Mucosa of rectum (tissue), 2 donors: ENCODE data around the gene SATB2.

Experiments used
- H3K27ac ChIP-seq, 2 donors: one replicate each; pipeline ENCODE4 v1.7.0; 2013; ENCODE audit warnings: inconsistent platforms in 2 of 2, low read depth in 2 of 2, low read length in 2 of 2
- H3K27me3 ChIP-seq, 2 donors: one replicate each; pipeline ENCODE4 v1.7.0; 2013; ENCODE audit warnings: low read length in 2 of 2; ENCODE audit not compliant: control insufficient read depth in 2 of 2, insufficient read depth in 2 of 2
- H3K36me3 ChIP-seq, 2 donors: one replicate each; pipeline ENCODE4 v1.7.0; 2013; ENCODE audit warnings: low read length in 2 of 2; ENCODE audit not compliant: control insufficient read depth in 2 of 2, insufficient read depth in 2 of 2
- H3K4me1 ChIP-seq, 2 donors: one replicate each; pipeline ENCODE4 v1.7.0; 2013; ENCODE audit warnings: low read length in 2 of 2, mild to moderate bottlenecking in 1 of 2; ENCODE audit not compliant: control insufficient read depth in 2 of 2, insufficient read depth in 2 of 2
- H3K4me3 ChIP-seq, 2 donors: one replicate each; pipeline ENCODE4 v1.7.0; 2013; ENCODE audit warnings: low read length in 2 of 2
- H3K9ac ChIP-seq, 2 donors: one replicate each; pipeline ENCODE4 v1.7.0; 2013; ENCODE audit warnings: low read length in 2 of 2, low read depth in 1 of 2, mild to moderate bottlenecking in 1 of 2
- H3K9me3 ChIP-seq, 2 donors: one replicate each; pipeline ENCODE4 v1.7.0; 2013; ENCODE audit warnings: low read length in 2 of 2; ENCODE audit not compliant: control insufficient read depth in 2 of 2
- donor health status: healthy.
- donor health status: Normal muscosa, but diverticular disease.

Gene SATB2

DNA sequence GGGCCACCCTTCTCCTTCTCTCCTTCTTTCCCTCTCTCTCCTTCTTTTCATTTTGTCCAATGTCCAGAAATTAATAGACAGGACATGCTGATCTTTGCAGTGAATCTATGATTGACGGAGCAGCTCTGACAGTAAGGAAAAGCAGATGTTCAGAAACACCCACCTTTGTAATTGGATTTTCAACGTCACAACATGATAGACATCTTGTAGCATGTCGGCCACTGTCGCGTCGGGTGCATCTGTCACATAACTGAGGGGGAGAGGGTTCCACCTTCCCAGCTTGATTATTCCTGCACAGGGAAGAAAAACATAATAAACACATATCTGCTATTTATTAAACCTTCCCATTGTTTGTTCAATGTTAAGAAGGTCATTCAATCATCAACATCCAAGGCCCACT lies 76.2 kb downstream of the SATB2 start:
- no peak overlapping the region for H3K27ac ChIP-seq
- peaks cover 4 to 5% of the 10 kb centered on the region in 2 donors for H3K4me1 ChIP-seq
- no peaks in the 10 kb centered on the region for H3K27me3 ChIP-seq
- H3K9ac ChIP-seq = no peak overlapping the region
- H3K36me3 ChIP-seq = peaks cover 36 to 51% of the 10 kb centered on the region in 2 donors
- no peak overlapping the region for H3K4me3 ChIP-seq
- H3K9me3 ChIP-seq = no peaks in the 10 kb centered on the region

DNA sequence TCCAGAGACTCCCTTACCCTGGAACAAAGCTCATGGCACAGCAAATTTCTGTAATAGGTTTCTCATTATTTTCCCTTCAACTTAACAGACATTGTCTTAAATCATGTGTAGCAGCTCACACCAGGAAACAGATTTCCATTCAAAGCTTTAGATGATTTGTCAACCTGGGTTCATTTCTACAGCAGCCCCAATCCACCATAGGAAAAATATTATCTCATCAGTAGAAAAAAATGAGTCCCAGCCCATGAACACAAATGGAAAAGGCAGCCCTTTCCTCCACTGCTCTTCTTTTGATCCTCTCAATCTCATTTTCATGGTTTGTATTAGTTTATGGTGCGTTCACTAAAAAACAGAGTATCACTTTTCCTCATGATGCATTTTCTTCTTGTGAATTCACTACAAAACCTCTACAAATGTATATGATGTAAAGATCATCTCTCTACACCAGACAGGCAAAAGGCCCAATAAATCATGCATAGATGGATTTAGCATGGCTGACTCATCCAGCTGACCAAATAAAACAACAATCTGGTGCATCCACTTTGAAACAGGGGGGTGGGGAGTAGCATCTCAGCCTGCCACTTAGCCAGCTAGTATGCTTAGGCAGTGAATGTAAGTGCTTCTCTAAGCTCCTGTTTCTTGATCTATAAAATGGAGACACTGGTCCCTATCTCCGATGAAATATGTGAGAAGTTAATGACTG lies 78.6 kb downstream of the SATB2 start:
- no peaks in the 10 kb centered on the region for H3K9me3 ChIP-seq
- no peak overlapping the region for H3K27ac ChIP-seq
- no peaks in the 10 kb centered on the region for H3K27me3 ChIP-seq
- H3K4me1 ChIP-seq = peaks cover 0 to 2% of the 10 kb centered on the region in 2 donors
- H3K9ac ChIP-seq = no peak overlapping the region
- H3K36me3 ChIP-seq = peaks cover 43 to 55% of the 10 kb centered on the region in 2 donors
- no peak overlapping the region for H3K4me3 ChIP-seq

- no peaks in the 10 kb centered on the region for H3K9me3 ChIP-seq
- H3K27me3 ChIP-seq = no peaks in the 10 kb centered on the region
- no peak overlapping the region for H3K27ac ChIP-seq
- H3K36me3 ChIP-seq = peaks cover 19 to 43% of the 10 kb centered on the region in 2 donors
- H3K9ac ChIP-seq = no peak overlapping the region
- H3K4me1 ChIP-seq = peaks cover 3 to 12% of the 10 kb centered on the region in 2 donors
- no peak overlapping the region for H3K4me3 ChIP-seq
Measured at GRCh38 chr2:199370150-199370780, 87.5 kb downstream of the SATB2 start.

DNA sequence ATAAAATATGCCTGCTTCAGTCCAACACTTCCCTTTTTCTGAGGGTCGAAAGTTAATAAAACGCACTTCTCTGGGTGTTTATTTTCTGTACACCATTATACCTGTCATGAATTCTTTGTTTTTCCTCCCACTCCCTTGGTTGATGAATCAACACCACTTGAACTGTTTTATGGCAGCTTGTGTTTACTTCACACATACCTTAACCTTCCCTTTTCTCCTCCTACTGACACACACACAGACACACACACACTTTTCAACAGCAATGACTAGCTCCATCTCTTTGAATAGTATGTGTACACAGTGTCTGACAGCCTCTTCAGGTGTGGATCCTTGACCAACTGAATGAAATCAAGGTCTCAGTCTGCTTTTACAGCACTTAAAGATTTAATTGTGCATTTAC lies 91.3 kb downstream of the SATB2 start:
- Histone ChIP-seq H3K9ac (no peak overlapping the region), H3K36me3 (peaks cover 8 to 31% of the 10 kb centered on the region in 2 donors), H3K4me1 (peaks cover 3 to 12% of the 10 kb centered on the region in 2 donors), H3K27me3 (no peaks in the 10 kb centered on the region), H3K4me3 (no peak overlapping the region), H3K27ac (peak overlapping the region; percentile 26 to 45), H3K9me3 (no peaks in the 10 kb centered on the region)

GRCh38 chr2:199364153-199364552 lies 93.6 kb downstream of the SATB2 start:
- Histone ChIP-seq H3K36me3 (peaks cover 8 to 24% of the 10 kb centered on the region in 2 donors), H3K27me3 (no peaks in the 10 kb centered on the region), H3K27ac (no peak overlapping the region), H3K9me3 (no peaks in the 10 kb centered on the region), H3K9ac (no peak overlapping the region), H3K4me3 (no peak overlapping the region), H3K4me1 (peaks cover 0 to 10% of the 10 kb centered on the region in 2 donors)

- Histone ChIP-seq H3K9ac (no peak overlapping the region), H3K4me1 (no peaks in the 10 kb centered on the region), H3K4me3 (no peak overlapping the region), H3K9me3 (no peaks in the 10 kb centered on the region), H3K27me3 (no peaks in the 10 kb centered on the region), H3K27ac (no peak overlapping the region), H3K36me3 (peaks cover 9 to 11% of the 10 kb centered on the region in 2 donors)
Measured at GRCh38 chr2:199356412-199356811, 101.3 kb downstream of the SATB2 start.

DNA sequence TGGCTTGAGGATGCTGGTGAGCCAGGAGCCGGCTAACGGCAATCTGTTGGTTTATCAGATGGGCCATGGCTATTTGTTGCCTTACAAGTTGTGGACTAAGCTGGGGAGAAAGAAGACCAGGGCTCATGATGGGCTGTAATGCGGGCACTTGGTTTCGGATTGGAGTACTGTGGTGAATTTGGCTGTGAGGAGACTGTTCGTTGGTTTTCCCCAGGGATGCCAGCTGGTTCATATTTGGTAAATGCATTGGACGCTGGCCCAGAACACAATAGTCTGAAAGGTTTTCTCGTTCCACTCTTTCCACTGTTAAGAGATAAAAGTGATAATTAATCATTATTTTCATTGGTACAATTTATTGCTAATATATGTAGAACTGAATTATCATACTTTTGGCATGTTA lies 108.9 kb downstream of the SATB2 start:
- no peaks in the 10 kb centered on the region for H3K9me3 ChIP-seq
- H3K27me3 ChIP-seq = no peaks in the 10 kb centered on the region
- no peak overlapping the region for H3K27ac ChIP-seq
- peaks cover 16 to 26% of the 10 kb centered on the region in 2 donors for H3K36me3 ChIP-seq
- no peaks in the 10 kb centered on the region for H3K4me1 ChIP-seq
- H3K9ac ChIP-seq = no peak overlapping the region
- H3K4me3 ChIP-seq = no peak overlapping the region

DNA sequence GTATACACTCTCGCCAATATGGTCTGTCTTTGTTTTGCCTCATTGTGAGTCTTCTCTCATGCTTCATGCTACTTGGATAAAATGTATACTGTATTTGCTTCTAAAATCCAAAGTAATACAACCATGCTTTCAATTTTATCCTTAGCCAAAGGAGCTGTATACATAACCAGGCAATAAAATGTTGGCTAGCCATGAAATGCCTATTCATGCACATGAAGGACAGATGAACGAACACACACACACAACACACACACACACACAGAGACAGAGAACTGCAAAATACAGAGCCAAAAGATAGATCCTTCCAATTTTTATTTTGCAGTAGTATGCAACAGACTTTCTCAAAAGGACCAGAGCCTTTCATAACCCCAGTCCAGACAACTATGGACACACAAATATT lies 113.7 kb downstream of the SATB2 start:
- H3K27me3 ChIP-seq = no peaks in the 10 kb centered on the region
- no peaks in the 10 kb centered on the region for H3K9me3 ChIP-seq
- no peak overlapping the region for H3K9ac ChIP-seq
- peaks cover 22 to 36% of the 10 kb centered on the region in 2 donors for H3K36me3 ChIP-seq
- no peaks in the 10 kb centered on the region for H3K4me1 ChIP-seq
- no peak overlapping the region for H3K27ac ChIP-seq
- H3K4me3 ChIP-seq = no peak overlapping the region

- no peak overlapping the region for H3K27ac ChIP-seq
Measured at GRCh38 chr2:199342334-199342733, 115.4 kb downstream of the SATB2 start.

DNA sequence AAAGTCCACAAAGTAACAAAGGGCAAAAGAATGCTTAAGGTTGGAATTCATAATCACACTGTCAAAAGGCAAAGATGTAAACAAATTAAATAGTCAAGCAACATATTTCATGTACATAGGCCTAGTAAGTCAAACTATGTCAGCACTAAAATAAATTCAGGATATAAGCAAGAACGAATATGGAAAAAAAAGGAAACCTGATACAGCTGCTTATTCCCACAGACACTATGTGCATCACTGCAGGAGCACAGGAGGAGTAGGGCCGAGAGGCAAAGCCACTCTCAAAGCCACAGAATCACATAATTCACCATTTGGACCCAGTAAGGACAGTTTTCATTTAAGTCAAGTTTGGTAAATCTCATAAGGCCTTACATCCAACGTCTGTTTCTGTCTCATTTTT lies 116.6 kb downstream of the SATB2 start:
- H3K36me3 ChIP-seq = peaks cover 14% of the 10 kb centered on the region in 2 donors
- no peak overlapping the region for H3K27ac ChIP-seq
- no peak overlapping the region for H3K4me3 ChIP-seq
- no peak overlapping the region for H3K9ac ChIP-seq
- no peaks in the 10 kb centered on the region for H3K27me3 ChIP-seq
- H3K9me3 ChIP-seq = no peaks in the 10 kb centered on the region
- H3K4me1 ChIP-seq = no peaks in the 10 kb centered on the region

More at GRCh38 chr2:199342334-199342733, 115.4 kb downstream of the SATB2 start:
- Histone ChIP-seq H3K9me3 (no peaks in the 10 kb centered on the region), H3K4me1 (no peaks in the 10 kb centered on the region), H3K27me3 (no peaks in the 10 kb centered on the region), H3K4me3 (no peak overlapping the region), H3K9ac (no peak overlapping the region), H3K36me3 (peaks cover 14 to 21% of the 10 kb centered on the region in 2 donors)
